Stomach (tissue), 9 donors: Measurements from ENCODE around the gene DDX51. TPM values are rescaled to one million over a fixed set of nuclear protein-coding genes. Genes with fewer than 3 reads are reported as not detected.
A peak's percentile ranks its signal among the peaks of the same experiment; 100 is the strongest.

Source experiments
- DNase-seq, 2 donors: peaks; one replicate each; pipeline versions ENCODE4 v3.0.0 to v3.0.0-alpha.2; 2013 to 2019
- H3K27ac ChIP-seq, 5 donors: fragments of 200-600 bp in 4 of 5; sonication (generic) in 4 of 5; one replicate each; pipeline ENCODE4 v1.5.1; 2013 to 2019; ENCODE audit warnings: mild to moderate bottlenecking in 1 of 5, moderate library complexity in 1 of 5
- H3K27me3 ChIP-seq, 3 donors: fragments of 200-600 bp; sonication (generic); one replicate each; pipeline ENCODE4 v1.5.1; 2017 to 2019; ENCODE audit warnings: mixed run types in 1 of 3
- H3K36me3 ChIP-seq, 4 donors: fragments of 200-600 bp; sonication (generic); 1 replicate in 3 of 4; 2 replicates in 1 of 4; pipeline ENCODE4 v1.5.1; 2016 to 2019
- H3K4me1 ChIP-seq, 4 donors: fragments of 200-600 bp; sonication (generic); one replicate each; pipeline ENCODE4 v1.5.1; 2016 to 2019
- H3K4me3 ChIP-seq, 4 donors: fragments of 200-600 bp; sonication (generic) in 3 of 4; one replicate each; pipeline ENCODE4 v1.5.1; 2016 to 2019; ENCODE audit warnings: mild to moderate bottlenecking in 1 of 4
- H3K9me3 ChIP-seq, 4 donors: fragments of 200-600 bp; sonication (generic); one replicate each; pipeline ENCODE4 v1.5.1; 2016 to 2019
- CTCF ChIP-seq, 7 experiments: fragments of 450-650 bp in 4 of 7; fragments of 200-600 bp in 3 of 7; sonication (generic) in 3 of 7; IDR thresholded peaks; one replicate each; pipeline ENCODE4 v1.5.1; 2016 to 2019; ENCODE audit warnings: antibody characterized with exemption in 7 of 7, control low read depth in 2 of 7, mild to moderate bottlenecking in 1 of 7
- EP300 ChIP-seq: sonication (generic); formaldehyde crosslinking; IDR thresholded peaks from one replicate; pipeline ENCODE4 v1.6.1; 2017; ENCODE audit warnings: antibody characterized with exemption
- POLR2A ChIP-seq, 4 donors: fragments of 450-650 bp; IDR thresholded peaks; one replicate each; pipeline ENCODE4 v1.6.1; 2016; ENCODE audit warnings: antibody characterized with exemption in 4 of 4, control low read depth in 2 of 4, mild to moderate bottlenecking in 1 of 4, moderate library complexity in 1 of 4
- POLR2AphosphoS5 ChIP-seq, 3 donors: sonication (generic); formaldehyde crosslinking; IDR thresholded peaks; one replicate each; pipeline ENCODE4 v1.6.1; 2016; ENCODE audit warnings: antibody characterized with exemption in 3 of 3
- WGBS, 5 donors: extraction: QIAGEN DNeasy Blood & Tissue Kit in 3 of 5; methylation state at CpG; one replicate each; pipeline versions ENCODE4 v1.1.5 to v1.1.7; 2013 to 2018; 5-methylcytosine and 5-hydroxymethylcytosine counted together
- intact Hi-C: fragments of 100-400 bp; cut with DNase I; formaldehyde crosslinking; loops from one replicate; pipeline ENCODE4 v1.15.1; 2023; ENCODE audit warnings: low total_unique reads
- polyA plus RNA-seq, 3 donors: library from polyadenylated mRNA; stranded (reverse); fragments of 200-250 nt; gene quantifications; one replicate each; pipeline ENCODE4 v1.2.3, GENCODE V29; 2013
- total RNA-seq, 5 donors: library from RNA; depleted of rRNA; stranded (reverse); fragments of >200 nt; gene quantifications; one replicate each; pipeline versions ENCODE4 v1.1.0 to v1.2.3, GENCODE V29; 2014 to 2016
- donor health status: healthy with polysubstance abuse.
- donor health status: Bipolar disorder and iron deficiency.
- donor health status: healthy.

The DDX51 gene
- total and polyA plus RNA-seq, 8 donors = 6.6 to 69.5 (median 13.2) TPM

DNA sequence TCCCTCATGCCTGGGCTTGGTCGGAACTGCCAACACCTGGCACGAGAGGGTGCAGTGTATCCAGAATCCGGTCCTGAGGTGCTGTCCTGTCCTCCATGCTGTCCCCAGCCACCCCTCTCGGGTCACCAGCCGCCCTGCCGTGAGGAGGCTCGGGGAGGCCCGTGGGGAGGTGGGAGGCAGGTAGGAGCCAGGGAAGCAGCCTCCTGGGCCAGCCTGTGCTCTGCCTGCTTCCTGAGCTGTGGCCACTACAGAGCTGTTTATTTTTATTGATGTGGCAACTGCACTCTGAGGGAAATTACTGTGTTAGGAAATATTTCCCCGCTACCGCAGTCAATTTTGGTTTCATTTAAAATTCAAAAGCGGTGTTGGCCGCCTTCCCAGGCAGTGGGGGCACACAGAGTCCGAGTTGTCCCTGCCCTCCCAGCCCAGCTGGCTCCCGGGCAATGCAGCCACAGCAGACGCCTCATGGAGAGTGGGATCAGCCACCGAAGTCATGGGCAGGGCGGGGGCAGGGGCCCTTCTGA is 18.5 kb upstream of the DDX51 start:
- Histone ChIP-seq H3K27me3 (peaks cover 0 to 38% (median 6%) of the 10 kb centered on the region in 3 donors), H3K4me1 (peaks cover 0 to 19% (median 16%) of the 10 kb centered on the region in 4 donors), H3K9me3 (no peaks in the 10 kb centered on the region), H3K4me3 (peak overlapping the region in 1 of 4 donors; percentile 11), H3K36me3 (peaks cover 0 to 11% (median 7%) of the 10 kb centered on the region in 4 donors), H3K27ac (peak overlapping the region in 1 of 5 donors; percentile 31)
- DNase-seq = peak in 1 of 2 donors; percentile 46
- TF ChIP-seq POLR2AphosphoS5 (IDR thresholded peaks at IDR 0.05) = no peak
- no peak for TF ChIP-seq CTCF (IDR thresholded peaks at IDR 0.05)
- no peak for TF ChIP-seq EP300
- no peak for TF ChIP-seq POLR2A (IDR thresholded peaks at IDR 0.05)
- intact Hi-C loops = no loop called here
- WGBS, 5 donors = 14 to 36% (median 28%) methylated on average over 10 to 17 of the region's 17 CpGs

GRCh38 chr12:132161796-132162507 is 17.8 kb upstream of the DDX51 start:
- WGBS, 5 donors = 53 to 58% (median 56%) methylated on average over 17 of the region's 17 CpGs
- H3K4me1 ChIP-seq = peaks cover 0 to 19% (median 16%) of the 10 kb centered on the region in 4 donors
- intact Hi-C loops = no loop called here
- peak overlapping the region in 1 of 4 donors; percentile 11 for H3K4me3 ChIP-seq
- H3K27ac ChIP-seq = peak overlapping the region in 1 of 5 donors; percentile 31
- no peak for TF ChIP-seq EP300
- no peak for TF ChIP-seq CTCF (IDR thresholded peaks at IDR 0.05)
- TF ChIP-seq POLR2AphosphoS5 (IDR thresholded peaks at IDR 0.05) = no peak
- no peak for TF ChIP-seq POLR2A (IDR thresholded peaks at IDR 0.05)
- H3K27me3 ChIP-seq = peaks cover 0 to 32% (median 6%) of the 10 kb centered on the region in 3 donors
- H3K36me3 ChIP-seq = peaks cover 0 to 17% (median 13%) of the 10 kb centered on the region in 4 donors
- DNase-seq = no peak
- H3K9me3 ChIP-seq = no peaks in the 10 kb centered on the region

GRCh38 chr12:132161036-132161781 is 17.1 kb upstream of the DDX51 start:
- no peaks in the 10 kb centered on the region for H3K9me3 ChIP-seq
- H3K36me3 ChIP-seq = peaks cover 0 to 22% (median 18%) of the 10 kb centered on the region in 4 donors
- no peak for DNase-seq
- intact Hi-C loops = no loop called here
- peaks cover 0 to 32% (median 6%) of the 10 kb centered on the region in 3 donors for H3K27me3 ChIP-seq
- 51 to 62% (median 58%) methylated on average over 11 to 14 of the region's 14 CpGs for WGBS, 5 donors
- H3K4me1 ChIP-seq = peaks cover 0 to 19% (median 16%) of the 10 kb centered on the region in 4 donors
- no peak overlapping the region for H3K27ac ChIP-seq
- no peak overlapping the region for H3K4me3 ChIP-seq
- TF ChIP-seq POLR2AphosphoS5 (IDR thresholded peaks at IDR 0.05) = no peak
- no peak for TF ChIP-seq CTCF (IDR thresholded peaks at IDR 0.05)
- TF ChIP-seq POLR2A (IDR thresholded peaks at IDR 0.05) = no peak
- TF ChIP-seq EP300 = no peak

DNA sequence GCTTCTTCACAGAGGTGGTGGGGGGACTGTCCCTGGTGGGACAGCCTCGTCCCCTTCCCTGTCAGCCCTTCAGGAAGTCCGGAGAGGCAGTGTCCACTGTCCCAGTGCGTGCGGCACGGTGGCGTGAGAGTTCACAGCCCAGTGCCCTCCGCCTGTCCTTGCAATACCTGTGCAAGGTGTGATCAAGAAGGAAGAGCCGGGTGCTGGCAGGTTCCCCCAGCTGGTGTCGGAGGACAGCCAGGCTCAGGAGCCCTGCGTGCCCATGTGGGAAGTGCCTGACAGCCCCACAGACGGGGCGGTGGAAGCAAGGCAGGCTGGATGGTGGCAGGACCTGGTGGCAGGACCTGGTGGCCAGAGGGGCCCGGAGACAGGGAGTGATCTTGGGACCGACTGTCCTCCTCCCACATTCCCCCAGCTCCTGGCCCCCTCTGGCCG is 16.5 kb upstream of the DDX51 start:
- Histone ChIP-seq H3K4me3 (no peak overlapping the region), H3K4me1 (peaks cover 0 to 19% (median 16%) of the 10 kb centered on the region in 4 donors), H3K27me3 (peaks cover 0 to 32% (median 6%) of the 10 kb centered on the region in 3 donors), H3K9me3 (no peaks in the 10 kb centered on the region), H3K36me3 (peaks cover 0 to 27% (median 18%) of the 10 kb centered on the region in 4 donors), H3K27ac (no peak overlapping the region)
- 83 to 90% (median 86%) methylated on average over 10 to 15 of the region's 15 CpGs for WGBS, 5 donors
- intact Hi-C loops = no loop called here
- TF ChIP-seq EP300 (no peak), POLR2A (IDR thresholded peaks at IDR 0.05) (no peak), POLR2AphosphoS5 (IDR thresholded peaks at IDR 0.05) (no peak), CTCF (IDR thresholded peaks at IDR 0.05) (no peak)
- no peak for DNase-seq
